Tibial nerve (tissue), 4 donors: Measurements from ENCODE around the gene AKAP6. TPM values are rescaled to one million over a fixed set of nuclear protein-coding genes. Genes with fewer than 3 reads are reported as not detected.

ENCODE experiments used
- DNase-seq, 2 donors: peaks; one replicate each; pipeline ENCODE4 v3.0.0-alpha.2; 2019; ENCODE audit warnings: low spot score in 2 of 2
- H3K27ac ChIP-seq, 4 donors: fragments of 200-600 bp; sonication (generic) in 3 of 4; one replicate each; pipeline ENCODE4 v1.5.1; 2017 to 2019; ENCODE audit warnings: mild to moderate bottlenecking in 1 of 4
- H3K27me3 ChIP-seq, 2 donors: fragments of 200-600 bp; sonication (generic) in 1 of 2; one replicate each; pipeline versions ENCODE4 v1.5.1 to v1.6.0; 2017 to 2019
- H3K36me3 ChIP-seq, 3 donors: fragments of 200-600 bp; sonication (generic); one replicate each; pipeline ENCODE4 v1.5.1; 2018 to 2019
- H3K4me1 ChIP-seq, 4 donors: fragments of 200-600 bp; sonication (generic) in 3 of 4; one replicate each; pipeline ENCODE4 v1.5.1; 2017 to 2019
- H3K4me3 ChIP-seq, 4 donors: fragments of 200-600 bp; sonication (generic) in 3 of 4; one replicate each; pipeline ENCODE4 v1.5.1; 2017 to 2019; ENCODE audit warnings: mild to moderate bottlenecking in 1 of 4, moderate library complexity in 1 of 4
- H3K9me3 ChIP-seq, 4 donors: fragments of 200-600 bp; sonication (generic) in 3 of 4; one replicate each; pipeline ENCODE4 v1.5.1; 2017 to 2019
- CTCF ChIP-seq, 5 experiments: fragments of 200-600 bp in 3 of 5; fragments of 450-650 bp in 2 of 5; sonication (generic) in 3 of 5; IDR thresholded peaks; one replicate each; pipeline ENCODE4 v1.5.1; 2016 to 2019; ENCODE audit warnings: antibody characterized with exemption in 5 of 5, mild to moderate bottlenecking in 3 of 5, moderate library complexity in 2 of 5
- EP300 ChIP-seq, 2 donors: sonication (generic); formaldehyde crosslinking; IDR thresholded peaks; one replicate each; pipeline ENCODE4 v1.6.1; 2017; ENCODE audit warnings: antibody characterized with exemption in 2 of 2, mild to moderate bottlenecking in 1 of 2
- POLR2A ChIP-seq, 2 donors: fragments of 450-650 bp; IDR thresholded peaks; one replicate each; pipeline ENCODE4 v1.6.1; 2017; ENCODE audit warnings: antibody characterized with exemption in 2 of 2, mild to moderate bottlenecking in 2 of 2, moderate library complexity in 2 of 2
- WGBS, 2 donors: methylation state at CpG; one replicate each; pipeline ENCODE4 v1.1.5; 2018; 5-methylcytosine and 5-hydroxymethylcytosine counted together
- total RNA-seq, 4 donors: library from RNA; depleted of rRNA; stranded (reverse); fragments of >200 nt; gene quantifications; one replicate each; pipeline ENCODE4 v1.1.0, GENCODE V29; 2016

AKAP6 gene
- total RNA-seq, 4 donors from 2014 or later: 2.1 to 10.7 (median 5.2) TPM

DNA sequence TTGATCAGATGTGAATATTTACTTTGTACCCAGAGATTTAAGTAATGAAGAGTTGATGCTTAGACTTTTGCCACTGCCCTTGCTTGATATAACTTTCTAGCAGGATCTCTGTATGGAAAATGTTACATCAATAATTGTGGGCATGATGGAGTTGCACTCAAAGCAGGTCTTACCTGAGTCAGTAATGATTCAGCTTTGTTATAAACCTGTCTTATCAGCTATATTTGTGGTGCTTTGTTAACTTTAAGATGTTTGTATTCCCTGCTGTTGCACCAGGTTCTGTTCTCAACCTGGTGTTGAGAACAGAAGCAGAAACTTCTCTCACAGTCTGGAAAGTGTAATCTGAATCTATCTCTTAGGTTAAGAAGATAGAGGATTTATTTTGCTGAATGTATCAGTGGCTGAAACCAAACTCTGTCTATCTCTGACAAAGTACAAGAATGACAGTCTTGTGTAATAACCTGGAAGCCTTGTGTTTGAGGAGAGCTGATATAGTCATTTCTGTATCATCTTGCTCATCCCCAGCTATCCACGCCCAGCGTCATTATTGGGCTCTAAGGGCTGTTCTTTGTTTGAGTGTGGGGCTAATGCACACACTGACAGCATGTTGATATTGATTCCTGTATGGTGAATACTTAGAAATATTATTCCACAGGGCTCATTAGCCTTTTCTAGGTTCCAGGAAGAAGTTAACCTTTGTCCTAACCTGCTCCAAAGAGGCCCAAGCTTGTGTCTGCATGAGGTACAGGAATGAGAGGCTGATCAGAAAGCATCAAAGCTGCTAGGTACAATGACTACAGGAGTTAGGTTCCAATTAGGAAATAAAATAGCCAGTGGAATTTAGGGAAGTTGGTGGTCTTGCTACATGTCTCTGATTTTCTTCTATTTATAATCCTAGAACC is 3.6 kb downstream of the AKAP6 start:
- H3K9me3 ChIP-seq: no peaks in the 10 kb centered on the region
- WGBS, 2 donors: 85 to 100% methylated on average over 2 of the region's 2 CpGs
- H3K27me3 ChIP-seq: no peaks in the 10 kb centered on the region
- no peaks in the 10 kb centered on the region for H3K4me1 ChIP-seq
- no peak for DNase-seq
- no peaks in the 10 kb centered on the region for H3K36me3 ChIP-seq
- TF ChIP-seq EP300 (IDR thresholded peaks at IDR 0.05): no peak
- no peak for TF ChIP-seq POLR2A (IDR thresholded peaks at IDR 0.05)
- TF ChIP-seq CTCF (IDR thresholded peaks at IDR 0.05): no peak
- H3K4me3 ChIP-seq: no peak overlapping the region
- no peak overlapping the region for H3K27ac ChIP-seq

DNA sequence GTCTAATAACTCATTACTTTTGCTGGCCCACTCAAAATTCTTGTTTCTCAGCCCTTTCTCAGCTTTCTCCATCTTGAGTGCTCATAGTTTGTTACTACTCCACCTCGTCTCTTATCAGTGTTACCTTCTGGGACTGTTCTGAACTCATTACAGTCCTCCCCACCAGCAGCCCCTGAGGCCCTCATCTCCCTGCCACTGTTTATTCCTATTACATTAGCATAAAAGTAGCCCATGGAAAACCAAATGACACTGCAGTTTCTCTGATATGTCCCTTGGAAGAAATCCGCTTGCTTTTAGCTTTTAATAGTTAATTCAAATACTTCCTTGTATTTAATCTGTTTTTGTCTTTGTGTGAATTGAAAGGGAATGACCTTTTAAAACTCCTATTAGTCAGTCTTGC is 7.6 kb downstream of the AKAP6 start:
- Histone ChIP-seq H3K27ac (no peak overlapping the region), H3K9me3 (no peaks in the 10 kb centered on the region), H3K36me3 (no peaks in the 10 kb centered on the region), H3K4me1 (no peaks in the 10 kb centered on the region), H3K27me3 (no peaks in the 10 kb centered on the region), H3K4me3 (no peak overlapping the region)
- DNase-seq: no peak
- 90 to 91% methylated on average over 2 of the region's 2 CpGs for WGBS, 2 donors
- TF ChIP-seq EP300 (IDR thresholded peaks at IDR 0.05): no peak
- TF ChIP-seq POLR2A (IDR thresholded peaks at IDR 0.05): no peak
- no peak for TF ChIP-seq CTCF (IDR thresholded peaks at IDR 0.05)

GRCh38 chr14:32337759-32338158 is 8.7 kb downstream of the AKAP6 start:
- no peaks in the 10 kb centered on the region for H3K36me3 ChIP-seq
- WGBS, 2 donors: 73 to 85% methylated on average over 1 of the region's 1 CpG
- H3K9me3 ChIP-seq: no peaks in the 10 kb centered on the region
- H3K27me3 ChIP-seq: no peaks in the 10 kb centered on the region
- DNase-seq: no peak
- TF ChIP-seq POLR2A (IDR thresholded peaks at IDR 0.05) (no peak), CTCF (IDR thresholded peaks at IDR 0.05) (no peak), EP300 (IDR thresholded peaks at IDR 0.05) (no peak)
- H3K4me3 ChIP-seq: no peak overlapping the region
- no peak overlapping the region for H3K27ac ChIP-seq
- H3K4me1 ChIP-seq: no peaks in the 10 kb centered on the region

DNA sequence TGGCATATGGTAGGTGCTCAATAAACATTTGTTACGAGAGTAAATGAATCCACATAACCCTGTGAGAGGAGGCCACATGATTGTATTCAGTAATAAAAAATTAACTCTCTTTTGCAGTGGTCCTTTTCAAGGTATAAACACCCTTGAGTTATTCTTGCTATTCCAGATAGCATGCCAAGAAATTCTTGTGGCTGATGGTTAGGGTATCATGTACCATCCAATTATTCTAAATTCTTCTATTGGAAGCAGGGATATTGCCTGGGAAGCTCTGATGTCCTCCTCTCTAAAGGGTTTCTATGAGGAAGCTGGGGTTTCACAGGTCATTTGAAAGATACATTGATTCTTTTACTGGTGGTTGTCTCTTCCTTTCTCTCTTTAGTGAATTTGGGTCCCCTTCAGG is 10.1 kb downstream of the AKAP6 start:
- H3K27me3 ChIP-seq: no peaks in the 10 kb centered on the region
- DNase-seq: no peak
- no peaks in the 10 kb centered on the region for H3K4me1 ChIP-seq
- no peaks in the 10 kb centered on the region for H3K9me3 ChIP-seq
- H3K36me3 ChIP-seq: no peaks in the 10 kb centered on the region
- TF ChIP-seq POLR2A (IDR thresholded peaks at IDR 0.05): no peak
- no peak for TF ChIP-seq CTCF (IDR thresholded peaks at IDR 0.05)
- no peak for TF ChIP-seq EP300 (IDR thresholded peaks at IDR 0.05)
- 89 to 92% methylated on average over 1 of the region's 1 CpG for WGBS, 2 donors
- H3K27ac ChIP-seq: no peak overlapping the region
- no peak overlapping the region for H3K4me3 ChIP-seq
